HG03457 (cell line): ENCODE measurements around the gene SIRT7.

ENCODE experiments used
- ATAC-seq: cut with Tn5 transposase; IDR thresholded peaks from one replicate; pipeline ENCODE4 v1.9.1; 2021; ENCODE audit warnings: moderate number of reproducible peaks; ENCODE audit not compliant: unreplicated experiment

Gene SIRT7

DNA sequence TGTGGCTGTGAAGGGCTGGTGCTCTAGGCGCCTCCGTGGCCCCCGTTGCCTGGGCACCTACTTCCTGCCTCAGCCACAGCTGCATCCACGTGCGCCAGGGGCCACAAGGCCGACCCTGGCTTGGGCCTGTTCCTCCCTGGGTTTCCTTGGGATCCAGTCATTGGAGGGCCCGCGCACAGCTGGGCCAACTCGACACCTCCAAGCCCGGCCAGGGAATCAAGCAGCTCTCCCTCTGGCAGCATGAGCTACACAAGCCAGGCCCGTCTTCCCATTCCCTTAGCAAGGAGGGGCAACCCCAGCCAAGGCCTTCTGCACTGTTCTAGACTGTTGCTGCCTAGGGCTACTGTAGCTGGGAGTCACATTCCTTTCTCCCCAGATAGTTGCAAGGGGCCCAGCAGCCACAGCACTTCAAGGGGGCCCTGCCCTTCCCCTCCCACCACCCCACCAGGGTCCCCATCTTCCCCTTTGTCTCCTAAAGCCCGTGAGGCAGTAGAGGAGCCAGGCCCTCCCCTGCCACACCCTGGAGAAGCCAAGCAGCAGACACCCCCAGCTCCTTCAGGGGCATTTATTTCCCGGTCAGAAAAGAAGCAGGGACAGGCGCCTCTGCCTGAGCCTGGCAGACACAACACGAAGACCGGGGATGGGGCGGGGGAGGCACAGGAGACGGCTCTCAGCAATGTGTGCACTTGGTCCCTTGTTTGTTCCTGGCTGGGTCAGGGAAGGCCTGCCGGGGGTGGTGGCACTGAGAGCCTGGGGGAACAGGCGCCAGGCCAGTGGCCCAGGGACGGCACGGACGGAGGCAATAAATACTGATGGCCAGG lies 50.6 kb downstream of the SIRT7 start:
- no peak for ATAC-seq

DNA sequence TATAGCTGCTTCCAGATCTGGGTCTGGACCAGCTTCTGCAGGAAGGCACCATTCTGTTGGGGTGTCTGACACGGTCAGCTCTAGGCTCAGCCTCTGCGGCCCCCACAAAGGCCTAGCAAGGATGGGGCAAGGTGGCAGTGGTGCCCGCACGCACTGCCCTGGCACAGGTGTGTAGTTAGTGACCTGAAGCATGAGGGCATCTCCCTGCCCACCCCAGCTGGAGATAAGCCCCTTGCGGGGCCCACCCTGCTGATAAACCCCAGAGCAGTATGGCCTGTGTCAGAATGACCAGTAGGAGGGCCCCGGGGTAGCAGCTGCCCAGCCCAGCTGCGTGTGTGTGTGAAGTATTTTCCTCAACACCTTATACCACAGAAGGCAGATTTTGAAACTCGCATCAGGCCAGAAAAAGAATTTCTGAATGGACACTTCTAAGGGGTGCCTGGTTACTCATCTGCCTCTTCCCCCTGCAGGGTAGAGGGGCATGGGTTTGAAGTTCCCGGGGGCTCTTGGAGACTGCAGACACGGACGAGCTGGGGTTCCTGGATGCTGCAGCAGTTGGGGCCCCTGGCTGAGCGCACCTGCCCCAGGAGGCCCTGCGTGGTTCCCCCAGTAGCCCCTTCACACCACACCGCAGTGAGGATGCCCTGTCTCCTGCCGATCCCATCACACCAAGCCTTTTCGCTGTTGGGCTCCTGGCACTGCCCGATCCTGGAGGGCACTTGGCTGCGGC lies 51.4 kb downstream of the SIRT7 start:
- no peak for ATAC-seq

DNA sequence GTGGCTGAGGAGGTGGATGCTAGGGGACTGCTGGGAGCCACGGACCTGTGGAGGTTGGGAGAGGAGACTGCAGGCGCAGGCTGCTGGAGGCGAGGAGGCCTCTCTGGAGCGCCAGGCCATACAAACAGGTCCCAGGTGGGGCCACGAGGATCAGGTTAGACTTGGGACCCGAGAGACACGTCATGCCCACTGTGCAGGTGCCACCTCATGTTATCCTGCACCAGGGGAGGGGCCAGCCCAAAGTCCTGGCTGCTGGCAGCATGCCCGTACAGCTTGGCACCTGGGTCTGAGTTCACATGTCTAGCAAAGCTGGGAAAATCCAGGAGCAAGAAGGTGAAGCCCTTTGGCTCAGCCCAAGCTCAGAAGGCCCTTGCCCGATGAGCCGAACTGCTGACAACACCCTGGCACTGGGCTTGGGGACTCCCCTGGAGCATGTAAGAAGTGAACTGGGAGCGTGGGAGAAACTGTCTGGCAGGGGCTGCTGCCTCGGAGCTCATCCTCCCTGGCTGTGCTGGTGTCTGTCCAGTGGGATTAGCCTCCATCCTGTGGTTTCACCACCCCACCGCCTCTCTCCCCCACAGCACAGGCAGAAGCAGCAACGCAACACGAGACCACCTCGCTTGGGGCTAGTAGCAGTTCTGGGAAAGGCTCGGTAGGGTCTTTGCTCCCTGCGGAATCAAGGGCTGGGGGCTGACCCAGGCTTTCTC lies 52.1 kb downstream of the SIRT7 start:
- ATAC-seq = no peak

DNA sequence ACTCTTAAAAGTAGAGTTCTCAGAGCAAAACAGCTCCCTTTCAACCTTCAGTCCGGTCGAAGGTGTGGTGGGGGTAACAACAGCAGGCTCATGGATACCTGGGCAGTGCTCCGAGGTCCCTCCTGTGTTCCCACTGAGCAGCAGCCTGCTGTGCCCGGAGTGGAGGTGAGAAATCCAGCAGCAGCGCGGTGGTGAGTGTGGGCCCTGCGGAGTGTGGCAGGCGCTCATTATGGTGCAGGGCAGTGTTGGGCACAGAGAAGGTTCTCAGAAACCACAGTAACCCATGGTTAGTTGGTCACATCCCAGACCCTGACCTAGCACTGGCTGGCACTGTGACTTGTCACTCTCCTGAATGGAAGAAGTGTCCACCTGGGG lies 52.6 kb downstream of the SIRT7 start:
- no peak for ATAC-seq

DNA sequence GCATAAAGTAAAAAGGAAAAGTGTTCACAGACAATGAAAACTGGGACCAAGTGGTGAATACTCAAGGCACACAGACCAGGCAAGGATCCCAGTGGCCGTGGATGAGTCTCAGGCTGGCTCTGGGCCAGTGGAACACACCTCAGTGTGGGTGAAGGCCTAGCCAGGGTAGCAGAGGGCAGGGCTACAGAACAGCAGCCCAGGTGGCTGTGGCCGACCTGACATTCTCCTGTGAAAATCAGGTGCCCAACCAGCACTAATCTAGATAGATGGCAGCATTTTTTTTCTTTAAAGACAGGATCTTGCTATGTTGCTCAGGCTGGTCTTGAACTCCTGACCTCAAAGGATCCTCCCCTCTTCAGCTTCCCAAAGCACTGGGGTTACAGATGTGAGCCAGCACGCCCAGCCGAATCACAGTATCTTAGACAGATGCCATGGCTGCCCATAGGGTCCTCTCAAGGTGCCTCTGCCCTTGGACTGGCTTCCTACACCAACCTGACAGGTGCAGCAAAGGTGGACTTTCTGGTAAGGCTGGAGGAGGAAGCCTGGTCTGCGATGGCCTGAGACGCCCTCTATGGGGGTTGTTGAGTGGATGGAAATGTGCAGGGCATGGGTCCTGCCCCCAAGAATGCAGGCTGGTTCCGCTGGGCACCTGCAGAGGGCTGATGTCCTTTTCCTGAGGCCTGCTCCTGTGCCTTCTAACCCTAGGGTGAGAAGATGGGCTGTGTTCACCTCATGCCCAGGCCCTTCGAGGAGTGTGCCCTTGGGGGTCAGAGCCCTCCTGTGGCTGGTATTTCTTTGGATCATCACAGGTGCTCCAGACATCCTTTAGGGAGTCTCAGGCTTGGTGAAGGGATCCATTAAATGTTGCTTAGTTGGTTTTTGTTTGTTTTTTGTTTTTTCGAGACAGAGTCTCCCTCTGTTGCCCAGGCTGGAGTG lies 53.9 kb downstream of the SIRT7 start:
- ATAC-seq = no peak

DNA sequence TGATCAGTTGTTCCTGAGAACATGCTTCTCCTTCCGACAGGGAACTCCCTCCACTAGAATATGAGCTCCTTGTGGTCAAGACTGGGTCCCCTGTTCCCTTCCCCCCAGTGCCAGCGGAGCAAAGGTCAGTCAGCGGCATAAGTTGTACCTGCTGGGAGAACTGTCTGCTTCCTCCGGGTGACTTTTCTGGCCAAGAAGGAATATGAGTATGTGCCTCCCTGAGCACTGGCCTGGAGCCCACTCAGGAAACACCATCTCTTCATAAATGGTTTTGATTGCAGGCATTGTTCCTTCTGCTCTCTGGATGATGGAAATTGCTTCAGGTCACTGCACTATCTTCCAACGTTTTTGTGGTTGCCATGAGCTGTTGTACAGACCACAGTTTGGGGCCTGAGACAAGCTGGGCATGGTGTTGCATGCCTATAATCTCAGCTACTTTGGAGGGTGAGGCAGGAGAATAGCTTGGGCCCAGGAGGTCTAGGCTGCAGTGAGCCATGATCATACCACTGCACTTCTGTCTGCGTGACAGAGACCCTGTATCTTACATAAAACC lies 54.8 kb downstream of the SIRT7 start:
- ATAC-seq = no peak
